OCI-LY1 (cell line): ENCODE results near the gene CNTNAP2.

Experiments
- CTCF ChIP-seq: fragments of 200-600 bp; sonication (generic), shearing (Covaris generic); IDR thresholded peaks from 2 replicates; pipeline ENCODE4 v1.5.1; 2017; ENCODE audit warnings: mild to moderate bottlenecking, antibody characterized with exemption, low read length, moderate library complexity, mixed read lengths
- EZH2 ChIP-seq: fragments of 200-600 bp; sonication (generic), shearing (Covaris generic); IDR thresholded peaks from 2 replicates; pipeline ENCODE4 v1.8.0; 2017; ENCODE audit warnings: borderline replicate concordance, mixed run types, mild to moderate bottlenecking, antibody characterized with exemption, low read length, moderate library complexity, mixed read lengths

GRCh38 chr7:146670532-146670931 lies 553.9 kb downstream of the CNTNAP2 start:
- TF ChIP-seq CTCF (no peak), EZH2 (no peak)
